Middle frontal gyrus (tissue), 1 donor: ENCODE data around the gene STT3B.
A peak's percentile ranks its signal among the peaks of the same experiment; 100 is the strongest.
"Not testable (repeated sequence)": the region's sequence is repeated elsewhere in the genome, so short reads cannot be mapped to it uniquely, and the experiment has no call there.

Experiments
- DNase-seq: peaks from one replicate; pipeline ENCODE4 v3.0.0-alpha.2; 2015; ENCODE audit warnings: low spot score; ENCODE audit errors: extremely low spot score

STT3B gene

DNA sequence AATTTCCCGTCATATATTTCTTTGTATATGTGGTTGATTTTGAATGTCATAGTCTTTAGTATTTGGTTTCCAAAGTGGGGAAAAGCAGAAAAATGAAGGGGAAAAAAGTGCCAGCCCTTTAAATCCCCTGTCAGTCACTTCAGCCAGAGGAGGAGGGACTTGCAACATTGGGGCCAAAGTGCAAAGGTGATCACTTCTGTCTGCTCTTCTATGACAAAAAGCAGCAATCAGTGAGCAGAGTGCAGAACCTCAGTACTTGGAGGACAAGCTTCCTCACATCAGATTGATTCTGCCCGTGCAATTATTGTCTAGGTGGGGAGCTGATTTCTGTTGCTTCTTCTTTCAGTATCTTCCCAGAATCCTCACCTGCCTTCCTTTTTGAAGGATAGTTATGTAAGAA, 60.0 kb downstream of the STT3B start:
- no peak for DNase-seq

- no peak for DNase-seq
Measured at GRCh38 chr3:31596176-31596575, 63.5 kb downstream of the STT3B start.

- DNase-seq: no peak
Measured at GRCh38 chr3:31600431-31600830, 67.7 kb downstream of the STT3B start.

DNA sequence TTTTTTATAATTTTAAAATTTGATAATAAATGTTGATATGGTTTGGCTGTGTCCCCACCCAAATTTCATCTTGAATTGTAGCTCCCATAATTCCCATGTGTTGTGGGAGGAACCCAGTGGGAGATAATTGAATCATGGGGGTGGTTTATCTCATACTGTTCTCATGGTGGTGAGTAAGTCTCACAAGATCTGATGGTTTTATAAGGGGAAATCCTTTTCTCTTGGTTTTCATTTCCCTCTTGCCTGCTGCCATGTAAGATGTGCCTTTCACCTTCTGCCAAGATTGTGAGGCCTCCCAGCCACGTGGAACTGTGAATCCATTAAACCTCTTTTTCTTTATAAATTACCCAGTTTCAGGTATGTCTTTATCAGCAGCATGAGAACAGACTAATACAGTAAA, 72.6 kb downstream of the STT3B start:
- not testable (repeated sequence) for DNase-seq

DNA sequence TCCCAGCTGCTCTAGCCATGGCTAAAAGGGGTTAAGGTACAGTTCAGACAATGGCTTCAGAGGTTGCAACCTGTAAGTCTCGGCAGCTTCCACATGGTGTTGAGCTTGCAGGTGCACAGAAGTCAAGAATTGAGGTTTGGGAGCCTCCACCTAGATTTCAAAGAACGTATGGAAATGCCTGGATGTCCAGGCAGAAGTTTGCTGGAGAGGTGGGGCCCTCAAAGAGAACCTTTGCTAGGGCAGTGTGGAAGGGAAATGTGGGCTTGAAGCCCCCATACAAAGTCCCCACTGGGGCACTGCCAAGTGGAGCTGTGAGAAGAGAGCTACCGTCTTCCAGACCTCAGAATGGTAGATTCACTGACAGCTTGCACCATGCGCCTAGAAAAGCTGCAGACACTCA, 73.7 kb downstream of the STT3B start:
- no peak for DNase-seq

- DNase-seq: peak; percentile 12
Measured at GRCh38 chr3:31610700-31611275, 78.1 kb downstream of the STT3B start.

DNA sequence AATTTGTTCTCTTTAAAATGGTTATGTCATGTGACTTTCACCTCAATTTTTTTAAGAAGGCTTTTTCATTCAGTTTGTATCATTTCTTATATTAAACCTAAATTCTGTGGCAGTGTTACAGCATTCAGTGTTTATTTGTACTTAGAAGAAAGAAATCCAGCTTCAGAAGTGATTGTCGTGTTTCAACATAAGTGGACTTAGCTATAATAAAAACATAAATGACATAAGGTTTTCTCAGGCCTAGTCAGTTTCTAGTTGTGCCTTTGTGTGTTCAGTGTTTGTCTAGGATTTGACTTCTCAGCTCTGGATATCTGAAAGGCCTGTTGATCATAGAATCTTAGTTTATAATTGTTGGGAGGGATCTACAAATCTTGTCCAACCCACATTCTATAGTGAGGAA, 80.5 kb downstream of the STT3B start:
- DNase-seq: no peak

- no peak for DNase-seq
Measured at GRCh38 chr3:31613654-31614053, 80.9 kb downstream of the STT3B start.

DNA sequence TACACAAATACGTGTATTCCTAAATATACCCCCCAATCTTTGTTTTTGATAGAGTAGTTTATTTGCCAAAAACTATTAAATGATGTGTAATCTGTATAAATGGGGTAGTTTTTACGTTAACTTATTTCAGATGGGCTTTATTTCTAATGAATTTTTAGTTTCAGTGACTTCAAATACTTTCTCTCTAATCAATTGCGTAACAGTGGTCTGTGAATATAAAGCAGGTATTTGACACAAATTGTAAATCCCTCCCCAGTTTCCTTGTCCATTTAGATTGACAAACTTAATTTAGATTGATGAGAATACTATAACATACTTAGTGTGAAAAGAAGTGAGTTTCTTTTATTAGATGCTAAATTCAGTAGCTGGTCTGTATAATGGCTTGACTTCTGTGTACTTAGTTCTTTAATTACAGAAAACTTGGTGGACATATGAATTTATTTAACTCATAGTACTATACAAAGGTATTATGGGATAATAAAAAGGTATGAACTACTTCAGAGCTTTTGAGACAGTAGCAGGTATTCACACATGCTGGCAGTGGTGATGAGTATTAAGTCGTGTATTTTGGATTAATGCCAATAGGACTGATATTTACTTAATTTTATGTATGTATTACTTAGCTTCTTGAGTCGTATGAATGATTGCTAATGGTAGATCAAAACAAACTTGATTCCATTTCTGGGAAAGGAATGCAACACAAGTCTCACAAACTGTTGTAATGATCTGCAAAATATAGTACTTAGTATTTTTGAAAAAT, 81.6 kb downstream of the STT3B start:
- no peak for DNase-seq

- no peak for DNase-seq
Measured at GRCh38 chr3:31615071-31615875, 82.5 kb downstream of the STT3B start.

- DNase-seq: no peak
Measured at GRCh38 chr3:31616711-31617110, 84.0 kb downstream of the STT3B start.

DNA sequence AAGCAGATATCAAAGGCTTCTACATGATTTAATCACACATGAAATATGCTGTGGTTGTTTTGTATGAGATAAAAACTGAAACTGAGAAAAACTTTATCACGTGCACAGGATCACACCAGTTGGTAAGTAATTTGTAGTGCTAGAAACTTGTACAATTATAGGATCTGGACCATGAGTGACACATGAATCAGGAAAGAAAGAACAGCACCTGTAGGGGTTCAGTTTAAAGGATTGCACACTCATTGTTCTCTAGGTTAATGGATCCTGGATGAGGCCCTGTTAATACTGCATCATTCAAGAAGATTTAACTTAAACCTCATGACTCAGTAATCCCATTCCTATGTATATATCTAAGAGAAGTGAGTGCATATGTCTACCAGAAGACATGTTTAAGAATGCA, 87.9 kb downstream of the STT3B start:
- DNase-seq: no peak

DNA sequence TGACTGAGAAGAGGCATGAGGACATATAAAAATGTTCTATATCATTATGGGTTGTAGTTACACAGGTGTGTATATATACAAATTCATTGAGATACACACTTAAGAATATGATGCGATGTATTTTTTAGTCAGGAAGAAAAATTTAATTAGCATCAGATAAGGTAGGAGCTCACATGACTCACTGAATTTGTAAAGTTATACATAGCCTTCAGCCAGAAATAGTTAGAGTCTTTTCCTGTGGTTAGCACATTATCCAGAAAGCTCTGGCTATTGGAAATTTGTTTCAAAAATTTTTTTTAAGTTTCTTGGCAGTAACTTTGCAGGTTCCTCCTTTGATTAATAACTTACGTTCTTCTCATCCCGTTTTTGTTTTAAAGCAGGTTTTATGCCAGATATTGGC, 88.6 kb downstream of the STT3B start:
- DNase-seq: no peak

DNA sequence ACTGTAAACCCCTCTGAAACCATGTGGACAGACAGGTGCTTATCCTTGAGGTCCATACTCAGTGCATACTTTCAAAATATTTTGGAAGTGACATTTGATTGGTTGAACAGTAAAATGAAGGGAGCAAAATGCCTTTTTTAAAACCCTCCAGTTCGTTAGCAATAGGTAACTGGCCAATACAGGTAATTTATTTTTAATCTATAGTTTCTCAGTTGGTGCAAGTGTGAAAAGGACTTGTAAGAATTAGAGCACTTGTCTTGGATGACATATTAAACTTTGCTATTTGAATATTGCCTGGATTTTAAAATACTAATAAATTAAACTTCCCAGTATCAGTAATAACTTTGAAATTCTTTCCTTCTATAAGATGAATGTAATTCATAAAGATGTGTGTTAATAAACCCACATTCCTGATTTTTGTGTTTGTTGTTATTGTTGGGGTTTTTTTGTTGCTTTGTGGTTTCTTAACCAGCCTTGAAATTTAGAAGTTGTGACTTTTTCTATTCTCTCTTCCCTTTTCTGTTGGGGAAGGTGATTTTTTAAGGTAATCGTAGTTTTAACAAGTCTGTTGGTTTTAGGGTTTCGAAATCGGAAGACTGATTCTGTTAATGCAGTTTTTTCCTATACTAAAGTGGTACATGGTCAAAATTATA, 90.0 kb downstream of the STT3B start:
- no peak for DNase-seq

DNA sequence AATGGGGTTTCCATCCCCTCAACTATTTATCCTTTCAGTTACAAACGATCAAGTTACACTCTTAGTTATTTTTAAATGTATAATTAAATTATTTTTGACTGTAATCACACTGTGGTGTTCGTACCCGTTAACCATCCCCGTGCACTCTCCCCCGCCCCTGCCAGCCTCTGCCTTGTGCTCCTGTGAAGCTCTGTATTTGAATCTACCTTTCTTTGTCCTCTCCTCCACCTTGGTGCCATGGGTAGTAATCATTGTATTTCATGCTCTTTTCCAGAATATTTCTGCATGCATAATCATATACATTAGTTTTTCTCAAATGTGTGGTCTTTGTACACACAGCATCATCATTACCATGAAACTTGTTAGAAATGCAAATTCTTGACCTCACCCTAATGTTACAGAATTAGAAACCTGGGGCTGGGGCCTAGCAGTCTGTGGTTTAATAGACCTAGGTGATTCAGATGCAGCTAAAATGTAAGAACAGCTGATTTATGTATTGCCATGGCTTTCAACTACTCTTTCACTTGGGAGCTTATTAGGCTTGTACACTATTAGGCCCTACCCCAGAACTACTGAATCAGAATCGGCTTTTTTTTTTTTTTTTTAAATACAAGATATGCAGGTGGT, 91.5 kb downstream of the STT3B start:
- DNase-seq: no peak

- DNase-seq: no peak
Measured at GRCh38 chr3:31625358-31625757, 92.6 kb downstream of the STT3B start.

DNA sequence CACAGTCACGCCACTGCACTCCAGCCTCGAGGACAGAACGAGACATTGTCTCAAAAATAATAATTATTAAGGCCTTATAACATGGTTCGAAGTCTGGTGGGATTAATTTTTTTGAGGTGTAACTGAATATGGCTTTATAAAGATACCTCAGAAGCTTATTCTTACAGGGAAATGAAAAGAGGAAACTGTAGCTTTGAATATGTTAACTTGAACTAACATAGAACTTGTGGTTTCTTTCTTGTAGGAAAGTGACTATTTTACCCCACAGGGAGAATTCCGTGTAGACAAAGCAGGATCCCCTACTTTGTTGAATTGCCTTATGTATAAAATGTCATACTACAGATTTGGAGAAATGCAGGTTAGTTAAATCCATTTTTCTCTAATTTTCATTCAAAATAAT, 96.3 kb downstream of the STT3B start:
- no peak for DNase-seq

DNA sequence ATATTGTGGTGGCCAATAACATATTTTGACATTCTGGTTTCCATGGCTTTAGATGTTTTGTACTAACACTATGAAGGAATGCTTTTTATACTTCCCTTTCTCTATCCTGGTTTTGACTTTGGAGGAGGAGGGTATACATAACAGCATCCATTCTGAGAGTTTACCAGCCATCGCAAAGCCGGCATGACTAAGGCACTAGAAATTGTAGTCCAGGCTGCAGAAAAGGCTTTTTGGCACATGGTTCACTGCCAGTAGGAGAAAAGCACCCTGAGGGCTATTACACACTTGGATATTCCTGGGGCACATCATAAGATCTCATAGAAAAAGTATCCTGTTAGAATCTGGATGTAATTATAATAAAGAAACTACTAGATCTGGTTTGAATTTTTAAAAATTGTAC, 101.8 kb downstream of the STT3B start:
- no peak for DNase-seq

GRCh38 chr3:31635545-31635944, 102.8 kb downstream of the STT3B start:
- no peak for DNase-seq

DNA sequence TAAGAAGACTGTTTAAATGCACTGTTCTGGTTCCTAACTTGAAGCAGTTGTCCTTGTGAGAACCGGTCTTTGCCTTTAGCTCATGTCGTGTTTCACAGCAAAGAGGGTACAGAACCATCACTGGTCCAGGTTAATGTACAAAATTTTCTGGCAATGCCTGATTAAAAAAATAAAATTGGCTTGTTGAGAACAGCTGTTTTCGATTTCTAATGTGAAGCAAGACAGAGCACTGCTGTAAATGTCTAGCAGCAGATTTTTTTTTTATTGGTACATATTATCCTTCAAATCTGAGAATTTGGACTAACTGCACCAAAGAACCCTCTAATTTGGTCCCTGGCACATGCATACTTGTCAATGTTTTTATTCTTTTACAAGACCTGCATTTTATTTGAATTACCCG, 103.3 kb downstream of the STT3B start:
- DNase-seq: no peak

DNA sequence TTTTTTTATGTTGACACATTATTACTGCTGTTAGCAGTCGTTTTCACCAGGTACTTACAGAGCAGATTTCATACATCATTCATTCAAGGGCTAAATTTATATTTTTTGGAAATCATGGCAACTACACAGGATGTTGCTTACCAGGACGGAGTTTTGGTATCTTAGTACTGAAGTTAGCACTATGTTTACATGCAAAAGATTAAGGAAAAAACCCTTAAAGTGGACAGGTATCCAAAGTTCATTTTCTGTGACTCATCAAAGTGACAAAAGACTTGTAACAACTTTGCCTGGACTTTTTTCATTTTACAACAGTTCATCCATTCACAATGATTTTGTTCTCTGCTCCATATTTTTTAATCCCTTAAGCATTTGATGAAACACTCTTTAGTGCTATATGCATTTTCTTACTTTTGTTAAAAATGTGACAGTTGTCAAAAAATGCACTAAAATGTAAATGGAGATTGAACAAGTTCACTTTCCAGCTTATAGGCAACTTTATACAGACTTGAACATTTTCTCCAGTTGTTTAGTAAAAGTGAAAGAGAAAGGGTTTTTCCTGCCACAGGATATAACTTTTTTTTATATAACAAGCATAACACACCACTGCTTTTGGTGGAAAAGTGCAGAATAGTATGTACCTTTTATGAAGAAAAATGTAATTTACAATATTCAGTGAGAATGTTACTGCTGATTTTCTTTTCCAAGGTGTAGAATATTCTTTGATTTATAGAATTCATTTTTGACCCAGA, 104.1 kb downstream of the STT3B start:
- DNase-seq: no peak
